NCI-H187 (cell line): ENCODE results near the gene LRP4.

Experiments used
- DNase-seq, 2 experiments: peaks; one replicate each; lab custom pipeline; 2025; lab: John Stamatoyannopoulos, UW

LRP4 gene

GRCh38 chr11:46918788-46919513 is 601 bp upstream of the LRP4 start:
- DNase-seq, result no peak

- DNase-seq, result no peak
Observed at GRCh38 chr11:46917762-46918082, 628 bp downstream of the LRP4 start.

GRCh38 chr11:46917109-46917761 is 1.1 kb downstream of the LRP4 start:
- no peak for DNase-seq

- no peak for DNase-seq
Observed at GRCh38 chr11:46916286-46917108, 1.9 kb downstream of the LRP4 start.

- DNase-seq, result no peak
Observed at GRCh38 chr11:46914910-46915309, 3.4 kb downstream of the LRP4 start.

- no peak for DNase-seq
Observed at GRCh38 chr11:46914363-46914762, 4.0 kb downstream of the LRP4 start.

GRCh38 chr11:46913484-46913883 is 4.9 kb downstream of the LRP4 start:
- DNase-seq, result no peak

- DNase-seq, result peak; percentile 69 to 76
Observed at GRCh38 chr11:46912526-46913150, 5.7 kb downstream of the LRP4 start.

- DNase-seq, result no peak
Observed at GRCh38 chr11:46907606-46908005, 10.7 kb downstream of the LRP4 start.

- DNase-seq, result no peak
Observed at GRCh38 chr11:46906609-46907041, 11.7 kb downstream of the LRP4 start.

GRCh38 chr11:46905806-46906205 is 12.5 kb downstream of the LRP4 start:
- no peak for DNase-seq

- DNase-seq, result no peak
Observed at GRCh38 chr11:46903846-46904245, 14.5 kb downstream of the LRP4 start.

GRCh38 chr11:46902694-46903093 is 15.7 kb downstream of the LRP4 start:
- peak in 1 of 2 experiments; percentile 69 for DNase-seq

GRCh38 chr11:46901156-46901555 is 17.2 kb downstream of the LRP4 start:
- no peak for DNase-seq

GRCh38 chr11:46900091-46900746 is 18.1 kb downstream of the LRP4 start:
- DNase-seq, result no peak

GRCh38 chr11:46899501-46900025 is 18.8 kb downstream of the LRP4 start:
- DNase-seq, result no peak

- no peak for DNase-seq
Observed at GRCh38 chr11:46898396-46899095, 19.8 kb downstream of the LRP4 start.

- DNase-seq, result peak; percentile 46 to 58
Observed at GRCh38 chr11:46896719-46897406, 21.5 kb downstream of the LRP4 start.

- no peak for DNase-seq
Observed at GRCh38 chr11:46895821-46896220, 22.5 kb downstream of the LRP4 start.

GRCh38 chr11:46894961-46895360 is 23.4 kb downstream of the LRP4 start:
- DNase-seq, result no peak
